Endothelial cell of umbilical vein (primary cell): ENCODE results near the gene LRP1.

ENCODE experiments used
- EZH2 ChIP-seq: IDR thresholded peaks from 2 replicates; pipeline ENCODE4 v1.6.1; 2012; ENCODE audit warnings: borderline replicate concordance, low read depth, mild to moderate bottlenecking, moderate library complexity, low read length, inconsistent platforms; ENCODE audit not compliant: severe bottlenecking
- GATA2 ChIP-seq: IDR thresholded peaks from 2 replicates; pipeline ENCODE4 v1.7.0; 2011; ENCODE audit warnings: low read depth, mild to moderate bottlenecking, moderate library complexity, mixed read lengths, low read length; ENCODE audit not compliant: insufficient read length, insufficient read depth
- JUN ChIP-seq: IDR thresholded peaks from 2 replicates; pipeline ENCODE4 v1.6.1; 2011; ENCODE audit warnings: borderline replicate concordance, low read depth; ENCODE audit not compliant: insufficient read length, insufficient read depth
- MYC ChIP-seq: IDR thresholded peaks from one replicate; pipeline ENCODE4 v1.6.1; 2011; ENCODE audit warnings: mild to moderate bottlenecking, low read depth, low read length
- POLR2A ChIP-seq: IDR thresholded peaks from 2 replicates; pipeline ENCODE4 v1.6.1; 2012; ENCODE audit warnings: low read depth, mild to moderate bottlenecking, control low read depth, low read length
- POLR2AphosphoS5 ChIP-seq: IDR thresholded peaks from 2 replicates; pipeline ENCODE4 v1.6.1; 2012; ENCODE audit warnings: low read depth, mild to moderate bottlenecking, control low read depth, low read length, moderate library complexity; ENCODE audit not compliant: insufficient read depth
- TF ChIP-seq, protein P1 (sequence below), 2 donors: IDR thresholded peaks; 1 replicate in 1 of 2; 2 replicates in 1 of 2; pipeline ENCODE4 v1.5.1; 2011; ENCODE audit warnings: low read length in 2 of 2, mild to moderate bottlenecking in 2 of 2, moderate library complexity in 2 of 2, control low read depth in 1 of 2, inconsistent platforms in 1 of 2, low read depth in 1 of 2; ENCODE audit not compliant: insufficient read depth in 1 of 2; ENCODE audit errors: extremely low read depth in 1 of 2
- TF ChIP-seq, protein P2 (sequence below): IDR thresholded peaks from 2 replicates; pipeline ENCODE4 v1.6.1; 2011; ENCODE audit not compliant: insufficient read depth, insufficient read length

DNA sequence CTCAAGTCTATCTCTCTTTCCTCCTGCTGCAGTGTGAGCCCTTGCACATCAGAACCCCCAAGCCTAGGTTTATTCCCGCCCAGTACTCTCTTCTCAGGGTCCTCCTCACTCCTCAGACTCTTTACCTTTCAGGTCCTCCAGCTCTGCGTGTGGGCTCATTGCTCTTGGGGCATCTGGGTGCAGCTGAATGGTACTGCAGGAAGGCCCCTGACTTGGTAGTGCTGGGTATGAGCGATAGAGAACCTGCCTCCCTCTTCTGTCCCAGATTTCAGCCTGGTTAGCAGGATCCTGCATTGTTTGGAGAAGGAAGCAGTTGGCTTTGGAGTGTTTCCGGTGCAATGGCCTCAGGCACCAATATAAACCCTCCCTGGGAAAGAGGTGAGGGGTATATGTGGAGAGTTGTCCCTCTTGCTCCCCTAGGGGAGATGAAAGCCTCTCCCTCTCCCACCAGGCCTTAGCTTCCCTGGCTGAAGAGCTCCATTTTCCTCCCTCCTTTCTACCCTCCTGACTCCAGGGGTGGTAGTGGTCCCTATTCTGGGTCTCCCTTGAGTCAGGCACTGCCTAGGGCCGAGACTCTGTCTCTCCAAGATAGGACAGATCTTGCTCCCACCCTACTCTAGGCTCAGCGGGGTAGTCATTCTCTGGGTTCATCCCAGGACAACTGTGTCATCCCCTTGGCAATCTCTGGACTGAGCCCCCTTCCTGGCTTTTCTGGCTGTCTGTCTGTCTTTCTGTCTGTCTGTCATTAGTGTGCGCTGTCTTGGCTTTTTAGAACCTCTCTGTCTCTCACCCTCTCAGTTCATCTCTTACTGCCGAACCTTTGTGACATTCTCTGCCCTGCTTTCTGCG, 3.8 kb downstream of the LRP1 start:
- TF ChIP-seq EZH2 (peak; percentile 36), POLR2A (no peak), JUN (no peak), POLR2AphosphoS5 (peak; percentile 32), MYC (no peak), GATA2 (no peak)
- TF ChIP-seq, protein P1, sequence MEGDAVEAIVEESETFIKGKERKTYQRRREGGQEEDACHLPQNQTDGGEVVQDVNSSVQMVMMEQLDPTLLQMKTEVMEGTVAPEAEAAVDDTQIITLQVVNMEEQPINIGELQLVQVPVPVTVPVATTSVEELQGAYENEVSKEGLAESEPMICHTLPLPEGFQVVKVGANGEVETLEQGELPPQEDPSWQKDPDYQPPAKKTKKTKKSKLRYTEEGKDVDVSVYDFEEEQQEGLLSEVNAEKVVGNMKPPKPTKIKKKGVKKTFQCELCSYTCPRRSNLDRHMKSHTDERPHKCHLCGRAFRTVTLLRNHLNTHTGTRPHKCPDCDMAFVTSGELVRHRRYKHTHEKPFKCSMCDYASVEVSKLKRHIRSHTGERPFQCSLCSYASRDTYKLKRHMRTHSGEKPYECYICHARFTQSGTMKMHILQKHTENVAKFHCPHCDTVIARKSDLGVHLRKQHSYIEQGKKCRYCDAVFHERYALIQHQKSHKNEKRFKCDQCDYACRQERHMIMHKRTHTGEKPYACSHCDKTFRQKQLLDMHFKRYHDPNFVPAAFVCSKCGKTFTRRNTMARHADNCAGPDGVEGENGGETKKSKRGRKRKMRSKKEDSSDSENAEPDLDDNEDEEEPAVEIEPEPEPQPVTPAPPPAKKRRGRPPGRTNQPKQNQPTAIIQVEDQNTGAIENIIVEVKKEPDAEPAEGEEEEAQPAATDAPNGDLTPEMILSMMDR (IDR thresholded peaks at IDR 0.05; ENCODE audit: extremely low read depth in 1 of 2, insufficient read depth in 1 of 2, low read depth in 1 of 2, low read length in 2 of 2): no peak
- TF ChIP-seq, protein P2, sequence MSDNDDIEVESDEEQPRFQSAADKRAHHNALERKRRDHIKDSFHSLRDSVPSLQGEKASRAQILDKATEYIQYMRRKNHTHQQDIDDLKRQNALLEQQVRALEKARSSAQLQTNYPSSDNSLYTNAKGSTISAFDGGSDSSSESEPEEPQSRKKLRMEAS: no peak
